EH (cell line): ENCODE results near the gene SRP72.
"Not testable (repeated sequence)": the region's sequence is repeated elsewhere in the genome, so short reads cannot be mapped to it uniquely, and the experiment has no call there.

Experiments
- DNase-seq: peaks from one replicate; pipeline ENCODE4 v3.0.0-alpha.2; 2015; ENCODE audit warnings: low read depth

Gene SRP72

GRCh38 chr4:56467284-56468096 is at the start of gene SRP72:
TSS of gene SRP72 (plus strand) at chr4:56467617. CDS start at chr4:56467636, 19 bp downstream.
- peak; percentile 95 for DNase-seq

GRCh38 chr4:56424176-56424575 is 43.2 kb upstream of the SRP72 start:
- no peak for DNase-seq

- peak; percentile 43 for DNase-seq
Measured at GRCh38 chr4:56424697-56425514, 42.5 kb upstream of the SRP72 start.

- no peak for DNase-seq
Measured at GRCh38 chr4:56425518-56425917, 41.9 kb upstream of the SRP72 start.

GRCh38 chr4:56426273-56426672 is 41.1 kb upstream of the SRP72 start:
- DNase-seq, result no peak

GRCh38 chr4:56427179-56427578 is 40.2 kb upstream of the SRP72 start:
- no peak for DNase-seq

GRCh38 chr4:56430203-56430602 is 37.2 kb upstream of the SRP72 start:
- no peak for DNase-seq

- DNase-seq, result no peak
Measured at GRCh38 chr4:56433280-56433679, 34.1 kb upstream of the SRP72 start.

GRCh38 chr4:56434599-56435139 is 32.7 kb upstream of the SRP72 start:
- DNase-seq, result peak; percentile 74

- peak; percentile 98 for DNase-seq
Measured at GRCh38 chr4:56435140-56435926, 32.1 kb upstream of the SRP72 start, which contains the start of gene PPAT. TSS of gene PPAT (minus strand) at chr4:56435615. CDS start at chr4:56435477, 138 bp downstream.

- peak; percentile 31 for DNase-seq
Measured at GRCh38 chr4:56438766-56439165, 28.7 kb upstream of the SRP72 start.

GRCh38 chr4:56440983-56441382 is 26.4 kb upstream of the SRP72 start:
- no peak for DNase-seq

- no peak for DNase-seq
Measured at GRCh38 chr4:56444719-56445118, 22.7 kb upstream of the SRP72 start.

GRCh38 chr4:56445699-56446098 is 21.7 kb upstream of the SRP72 start:
- no peak for DNase-seq

GRCh38 chr4:56448301-56448700 is 19.1 kb upstream of the SRP72 start:
- no peak for DNase-seq

- DNase-seq, result not testable (repeated sequence)
Measured at GRCh38 chr4:56449475-56449874, 17.9 kb upstream of the SRP72 start.

GRCh38 chr4:56450342-56450741 is 17.1 kb upstream of the SRP72 start:
- DNase-seq, result no peak

- peak; percentile 7 for DNase-seq
Measured at GRCh38 chr4:56460085-56460484, 7.3 kb upstream of the SRP72 start.

GRCh38 chr4:56462157-56462556 is 5.3 kb upstream of the SRP72 start:
- DNase-seq, result no peak

- no peak for DNase-seq
Measured at GRCh38 chr4:56463711-56464110, 3.7 kb upstream of the SRP72 start.

GRCh38 chr4:56464581-56464980 is 2.8 kb upstream of the SRP72 start:
- no peak for DNase-seq
